LHCN-M2 (cell line): ENCODE results near the gene UBE2E2. TPM values are rescaled to one million over a fixed set of nuclear protein-coding genes. Genes with fewer than 3 reads are reported as not detected.

Source experiments
- DNase-seq: peaks from one replicate; pipeline ENCODE4 v3.0.0-alpha.2; 2012; ENCODE audit warnings: low read depth
- total RNA-seq: library from RNA; depleted of rRNA; stranded (reverse); fragments of >200 nt; gene quantifications from 2 replicates; pipeline ENCODE4 v1.2.3, GENCODE V29; 2014

Gene UBE2E2
- total RNA-seq, 1 experiment from 2014 or later: 32.4 TPM

DNA sequence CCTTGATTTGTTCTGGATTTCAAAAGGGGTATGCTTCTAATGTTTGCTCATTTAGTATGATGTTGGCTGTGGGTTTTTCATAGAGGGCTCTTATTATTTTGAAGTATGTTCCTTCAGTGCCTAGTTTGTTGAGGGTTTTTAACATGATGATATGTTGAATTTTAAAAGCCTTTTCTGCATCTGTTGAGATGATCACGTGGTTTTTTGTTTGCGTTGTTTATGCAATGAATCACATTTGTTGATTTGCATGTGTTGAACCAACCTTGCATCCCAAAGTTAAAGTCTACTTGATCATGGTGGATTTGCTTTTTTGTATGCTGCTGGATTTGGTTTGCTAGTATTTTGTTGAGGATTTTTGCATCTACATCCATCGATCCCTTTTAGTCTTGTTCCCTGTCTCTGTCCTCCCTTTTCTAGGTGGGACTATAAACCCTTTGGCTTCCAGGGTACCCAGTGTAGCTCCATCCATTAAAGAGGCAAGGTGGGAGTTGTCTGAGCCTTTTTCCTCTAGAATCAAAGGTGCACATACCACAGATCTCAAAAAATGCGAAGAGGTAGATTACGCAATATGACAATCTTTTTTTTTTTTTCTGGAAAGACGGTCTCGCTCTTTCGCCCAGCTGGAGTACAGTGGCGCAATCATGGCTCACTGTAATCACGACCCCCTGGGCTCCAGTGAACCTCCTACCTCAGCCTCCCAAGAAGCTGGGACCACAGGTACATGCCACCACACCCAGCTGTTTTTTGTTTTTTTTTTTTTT, 381.0 kb downstream of the UBE2E2 start:
- DNase-seq: no peak

DNA sequence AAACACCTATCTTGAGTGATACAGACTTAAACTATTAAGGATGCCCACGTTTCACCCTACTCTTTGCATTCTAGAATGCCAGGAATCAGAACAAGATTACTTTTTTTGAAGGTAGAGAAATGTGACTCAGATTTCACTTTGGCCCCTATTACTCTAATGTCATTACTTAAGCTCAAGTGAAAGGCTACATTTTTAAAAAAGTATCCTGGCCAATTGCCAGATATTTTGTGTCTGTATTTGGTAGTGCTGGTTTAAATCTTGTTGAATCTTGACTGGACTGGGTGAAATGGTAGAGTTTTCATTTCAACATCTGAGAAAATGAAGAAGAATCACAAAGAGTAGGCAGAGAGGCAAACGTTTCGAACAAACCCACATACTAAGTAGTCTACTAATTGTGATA, 384.4 kb downstream of the UBE2E2 start:
- DNase-seq: no peak

GRCh38 chr3:23588547-23588946, 385.4 kb downstream of the UBE2E2 start:
- no peak for DNase-seq

DNA sequence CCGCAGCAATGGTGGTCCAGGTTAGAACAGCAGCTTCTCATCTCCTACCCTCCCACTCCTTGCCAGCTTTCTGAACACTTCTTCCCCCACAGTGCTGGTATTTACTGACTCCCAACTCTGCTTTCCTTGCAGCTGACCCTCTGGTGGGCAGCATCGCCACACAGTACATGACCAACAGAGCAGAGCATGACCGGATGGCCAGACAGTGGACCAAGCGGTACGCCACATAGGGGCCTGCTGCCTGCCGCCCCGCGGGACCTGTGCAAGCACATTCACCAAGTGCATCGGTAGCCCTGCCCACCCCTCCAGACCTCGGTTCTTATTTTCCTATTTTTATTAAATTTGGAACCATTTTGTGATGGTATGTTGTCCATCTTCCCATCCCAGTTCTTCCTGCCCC, 386.5 kb downstream of the UBE2E2 start:
- no peak for DNase-seq

- DNase-seq: no peak
These were observed 387.5 kb downstream of the UBE2E2 start for GRCh38 chr3:23590424-23591273.

DNA sequence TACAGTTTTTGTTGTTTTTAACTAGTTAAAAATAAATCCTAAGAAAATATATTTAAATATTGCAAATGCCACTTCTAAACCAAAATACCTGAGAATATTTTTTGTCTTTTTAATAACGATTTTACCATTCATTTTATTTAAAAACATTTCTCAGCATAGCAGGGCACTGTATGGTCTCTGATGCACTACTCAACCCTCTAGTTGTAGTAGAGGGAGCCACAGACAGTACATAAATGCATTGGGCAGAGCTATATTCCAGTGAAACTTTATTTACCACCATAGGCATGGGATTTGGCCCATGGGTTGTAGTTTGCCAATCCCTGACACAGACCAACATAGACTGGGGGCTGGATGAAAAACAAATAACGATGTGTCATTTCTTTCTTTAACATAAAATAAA, 388.2 kb downstream of the UBE2E2 start:
- no peak for DNase-seq

DNA sequence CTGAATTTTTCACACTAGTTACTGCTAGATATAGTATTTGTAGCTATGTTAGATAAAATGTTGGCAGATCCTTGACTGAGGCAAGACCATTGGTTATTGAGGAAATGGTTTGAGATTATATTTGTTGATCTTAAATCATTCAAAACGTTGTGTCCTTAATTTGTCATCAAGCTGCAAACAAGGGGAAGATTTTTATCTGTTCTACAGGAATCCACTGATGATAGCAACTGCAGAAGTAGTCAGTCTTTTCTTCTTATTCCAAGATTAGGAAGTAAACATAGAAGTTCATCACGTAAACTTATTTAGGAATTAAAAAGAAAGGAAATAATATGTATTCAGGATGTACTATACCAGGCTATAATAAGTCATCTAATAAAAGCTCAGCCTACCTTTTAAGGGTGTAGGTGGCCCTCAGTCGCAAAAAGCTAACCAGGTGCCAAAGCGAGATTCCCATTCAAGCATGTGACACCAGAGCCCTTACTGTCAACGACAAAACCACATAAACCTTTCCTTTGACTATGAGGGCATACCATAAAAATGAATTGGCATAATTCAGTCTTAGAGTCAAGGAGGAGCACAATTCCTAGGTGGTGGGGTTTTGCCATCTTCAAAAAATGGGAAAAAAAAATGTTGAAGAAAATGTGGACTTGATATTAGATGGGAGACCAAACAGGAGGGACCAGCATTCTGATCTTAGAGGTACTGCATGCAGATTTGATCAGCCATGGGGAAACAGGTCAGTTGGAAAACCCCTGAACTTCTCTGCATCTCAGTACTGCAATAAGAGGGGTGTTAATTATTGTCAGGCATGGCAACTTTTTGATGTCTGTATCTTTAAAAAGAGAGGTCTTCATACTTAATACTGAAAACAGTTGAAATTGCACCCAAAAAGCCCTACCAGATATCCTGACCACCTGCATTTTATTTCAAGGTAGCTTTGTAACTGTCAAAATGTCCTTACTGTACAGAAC, 390.1 kb downstream of the UBE2E2 start:
- DNase-seq: no peak

DNA sequence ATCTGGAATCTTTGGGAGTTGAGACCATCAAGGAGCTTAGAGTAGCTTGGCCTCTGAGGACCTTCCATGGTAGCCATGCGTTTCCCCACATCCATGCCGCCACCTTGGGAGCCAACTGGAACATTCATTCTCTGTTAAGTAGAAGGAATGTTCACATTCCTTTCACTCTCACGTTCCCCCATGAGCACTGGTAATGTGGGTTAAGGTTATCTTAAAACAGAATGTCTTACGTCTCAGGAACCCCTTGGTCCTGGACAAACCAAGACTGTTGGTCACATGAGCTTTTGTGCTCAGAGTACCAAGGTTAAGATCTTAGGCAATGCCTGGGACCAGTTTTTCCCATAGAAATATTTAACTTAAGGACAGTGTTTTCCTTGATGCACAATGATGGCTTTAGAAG, 390.9 kb downstream of the UBE2E2 start:
- no peak for DNase-seq

DNA sequence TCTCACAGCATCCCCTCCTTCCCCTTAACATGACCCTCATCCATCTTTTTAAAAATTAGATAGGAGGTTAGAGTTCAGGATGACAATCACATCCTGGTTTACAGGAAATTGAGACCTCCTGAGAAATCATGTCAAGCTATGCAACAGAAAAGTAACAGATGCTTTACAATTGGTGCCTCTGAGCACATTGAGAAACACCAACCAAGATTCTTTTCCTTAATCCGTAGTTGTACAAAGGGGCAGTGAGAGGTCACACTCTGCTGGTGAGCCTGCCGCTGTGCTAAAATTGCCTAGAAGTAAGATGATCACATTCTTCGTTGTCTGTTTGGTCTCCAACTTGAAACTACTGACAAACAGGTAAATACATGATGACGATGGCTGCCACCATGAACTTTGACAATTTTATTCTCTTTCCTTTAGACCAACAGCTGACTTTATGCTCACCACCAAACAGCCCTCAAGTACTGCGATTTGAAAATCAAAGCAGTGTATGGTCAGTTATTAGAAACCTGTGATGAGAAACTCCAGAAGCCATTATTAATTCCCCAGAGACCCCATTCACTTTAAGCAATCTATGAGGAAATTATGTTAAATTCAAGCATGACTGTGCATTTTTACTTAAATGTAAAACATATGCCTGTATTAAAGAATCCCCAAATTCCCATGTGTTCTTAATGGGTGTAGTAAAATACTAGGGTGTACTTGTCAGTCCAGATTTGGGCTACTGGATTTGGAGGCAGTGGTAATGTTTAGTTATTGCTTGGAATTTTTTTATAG, 392.0 kb downstream of the UBE2E2 start:
- DNase-seq: peak; percentile 66

GRCh38 chr3:23595851-23596250, 392.7 kb downstream of the UBE2E2 start:
- no peak for DNase-seq

DNA sequence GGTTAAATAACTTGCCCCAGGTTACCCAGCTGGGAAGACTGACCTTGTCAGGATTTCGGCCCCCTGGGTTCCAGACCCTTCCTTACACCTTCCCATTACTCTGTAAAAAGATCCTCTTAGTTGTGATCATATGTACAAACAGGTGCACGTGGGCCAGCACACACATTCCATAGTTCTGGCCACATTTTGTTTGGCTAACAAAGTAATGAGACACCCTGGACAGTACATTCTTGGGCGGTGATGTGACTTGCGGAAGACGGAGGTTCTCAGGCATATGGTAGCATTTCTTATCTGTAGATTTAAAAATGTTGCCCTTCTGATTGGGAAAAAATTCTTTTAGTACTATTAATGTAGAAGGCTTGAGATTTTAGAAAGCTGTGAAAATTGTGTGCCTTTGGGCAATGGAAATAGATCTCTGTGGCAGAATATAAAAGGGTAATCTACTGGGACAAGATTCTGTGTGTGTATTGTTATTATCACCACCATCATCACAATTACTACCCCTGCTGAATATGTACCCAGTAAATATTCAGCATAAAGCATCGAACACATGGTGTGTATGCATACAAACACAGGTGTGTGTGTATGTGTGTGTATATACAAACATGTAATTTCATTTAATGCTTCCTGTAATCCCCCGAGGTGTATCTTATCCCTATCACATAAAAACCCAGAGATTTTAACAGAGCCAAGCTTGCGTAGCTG, 397.2 kb downstream of the UBE2E2 start:
- DNase-seq: peak; percentile 94

GRCh38 chr3:23601091-23601822, 398.1 kb downstream of the UBE2E2 start:
- peak; percentile 48 for DNase-seq

DNA sequence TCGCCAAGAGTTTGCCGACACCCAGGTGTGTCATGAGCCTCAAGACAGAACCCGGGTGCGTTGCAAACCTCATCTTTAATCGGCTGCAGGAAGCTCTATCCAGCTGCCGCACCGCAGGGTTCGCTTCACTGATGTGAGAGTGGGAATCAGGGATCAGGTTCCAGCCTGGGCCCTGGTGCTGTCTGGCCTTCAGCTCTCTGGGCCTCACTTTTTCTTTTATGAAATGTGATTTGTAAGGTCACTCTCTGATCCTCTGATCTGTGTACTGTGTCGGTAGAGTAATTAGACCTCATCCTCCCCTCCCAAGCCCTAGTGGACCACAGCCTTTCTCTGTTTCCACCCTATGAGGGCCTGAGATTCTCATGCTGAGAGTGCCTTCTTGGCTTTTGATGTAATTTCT, 399.8 kb downstream of the UBE2E2 start:
- no peak for DNase-seq

DNA sequence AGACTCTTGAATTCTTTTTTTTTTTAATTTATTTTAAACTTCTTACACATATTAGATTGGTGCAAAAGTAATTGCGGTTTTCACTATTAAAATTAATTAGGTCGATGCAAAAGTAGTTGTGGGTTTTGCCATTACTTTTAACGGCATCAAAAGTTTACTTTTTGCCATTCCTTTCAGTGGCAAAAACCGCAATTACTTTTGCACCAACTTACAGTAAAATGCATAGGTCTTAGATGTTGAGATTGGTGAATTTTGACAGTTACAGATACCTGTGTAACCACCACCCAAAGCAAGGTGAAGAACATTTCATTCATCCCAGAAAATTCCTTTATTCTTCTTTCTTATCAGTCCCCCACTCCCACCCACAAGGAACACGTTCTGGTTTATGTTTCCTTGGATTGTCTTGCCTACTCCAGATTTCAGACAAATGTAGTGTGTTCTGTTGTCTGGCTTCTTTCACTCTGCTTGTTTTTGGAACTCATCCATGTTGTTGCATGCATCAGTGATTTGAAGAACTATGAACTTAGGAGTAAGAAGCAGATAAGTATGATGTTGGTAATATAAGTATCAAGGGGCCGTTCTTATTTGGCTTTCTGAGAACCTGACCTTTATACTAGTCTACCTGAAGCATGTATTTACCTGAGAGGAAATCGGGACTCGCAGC, 404.2 kb downstream of the UBE2E2 start:
- DNase-seq: no peak

- DNase-seq: no peak
These were observed 405.5 kb downstream of the UBE2E2 start for GRCh38 chr3:23608650-23609049.

GRCh38 chr3:23611737-23612295, 408.7 kb downstream of the UBE2E2 start:
- peak; percentile 66 for DNase-seq

- DNase-seq: peak; percentile 72
These were observed 409.3 kb downstream of the UBE2E2 start for GRCh38 chr3:23612296-23612891.

GRCh38 chr3:23615068-23615467, 411.9 kb downstream of the UBE2E2 start:
- no peak for DNase-seq
